Endothelial cell of umbilical vein (primary cell): Measurements from ENCODE around the gene KCNIP3. TPM values are rescaled to one million over a fixed set of nuclear protein-coding genes. Genes with fewer than 3 reads are reported as not detected.

Experiments used
- BruUV-seq: library from RNA; stranded (reverse); fragments of 400-500 nt; replicated peaks from 2 replicates; lab custom pipeline; 2021; lab: Mats Ljungman, UMichigan
- CTCF ChIA-PET: fragments of 300-600, 350-600 bp; sonication (Branson Sonifier 250); formaldehyde crosslinking; loops from one replicate; lab custom pipeline; 2021; ENCODE audit warnings: antibody characterized with exemption, inconsistent platforms; lab: Charles Lee
- POLR2A ChIA-PET: fragments of 300-600, 350-600 bp; sonication (Branson Sonifier 250); formaldehyde crosslinking; loops from one replicate; lab custom pipeline; 2021; ENCODE audit warnings: antibody characterized with exemption, inconsistent platforms; lab: Charles Lee
- DNase-seq: peaks from one replicate; pipeline ENCODE4 v3.0.0-alpha.2; 2011; ENCODE audit warnings: low read depth, low spot score
- FAIRE-seq: peaks from 2 replicates; lab custom pipeline; 2011; peaks lifted over from hg19 to GRCh38; lab: Jason Lieb, UNC
- H2AFZ ChIP-seq: 2 replicates; pipeline ENCODE4 v1.6.0; 2012; ENCODE audit warnings: low read depth, low read length, control low read depth, inconsistent platforms
- H3K27ac ChIP-seq: 2 replicates; pipeline ENCODE4 v1.5.1; 2011; ENCODE audit warnings: low read depth, mild to moderate bottlenecking, control low read depth, low read length, moderate library complexity; ENCODE audit not compliant: insufficient read depth
- H3K27me3 ChIP-seq, 2 experiments: 2 replicates each; pipeline versions ENCODE4 v1.6.0 to v1.6.1; 2011; ENCODE audit warnings: low read length in 2 of 2, mixed read lengths in 1 of 2; ENCODE audit not compliant: control insufficient read depth in 2 of 2, insufficient read depth in 2 of 2
- H3K36me3 ChIP-seq, 2 experiments: 2 replicates in 1 of 2; 3 replicates in 1 of 2; pipeline ENCODE4 v1.5.1; 2011; ENCODE audit warnings: low read length in 2 of 2, mild to moderate bottlenecking in 1 of 2, moderate library complexity in 1 of 2; ENCODE audit not compliant: control insufficient read depth in 2 of 2, insufficient read depth in 2 of 2; ENCODE audit errors: extremely low read depth in 1 of 2
- H3K4me1 ChIP-seq: 3 replicates; pipeline ENCODE4 v1.5.1; 2011; ENCODE audit warnings: mild to moderate bottlenecking, low read length; ENCODE audit not compliant: control insufficient read depth, insufficient read depth; ENCODE audit errors: extremely low read depth
- H3K4me2 ChIP-seq: 2 replicates; pipeline ENCODE4 v1.6.1; 2011; ENCODE audit warnings: low read length, control low read depth, mixed read lengths; ENCODE audit not compliant: insufficient read depth
- H3K4me3 ChIP-seq, 3 experiments: fragments of 200-600 bp in 1 of 3; sonication (generic), shearing (Covaris generic) in 1 of 3; replicated peaks in 1 of 3; 2 replicates each; pipeline ENCODE4 v1.5.1; 2011 to 2016; ENCODE audit warnings: control low read depth in 3 of 3, low read length in 3 of 3, mild to moderate bottlenecking in 2 of 3, inconsistent platforms in 1 of 3, low read depth in 1 of 3, moderate library complexity in 1 of 3; ENCODE audit not compliant: insufficient read depth in 1 of 3
- H3K79me2 ChIP-seq: 2 replicates; pipeline ENCODE4 v1.6.0; 2012; ENCODE audit warnings: low read length, inconsistent platforms; ENCODE audit not compliant: control insufficient read depth, insufficient read depth
- H3K9ac ChIP-seq: replicated peaks from 2 replicates; pipeline ENCODE3; 2011; ENCODE audit warnings: low read length, control low read depth; ENCODE audit not compliant: insufficient read depth; ENCODE audit errors: extremely low read depth
- H3K9me1 ChIP-seq: replicated peaks from 3 replicates; pipeline ENCODE4 v1.6.0; 2011; ENCODE audit warnings: mild to moderate bottlenecking, low read length; ENCODE audit not compliant: control insufficient read depth, insufficient read depth; ENCODE audit errors: extremely low read depth
- H3K9me3 ChIP-seq: replicated peaks from 2 replicates; pipeline ENCODE4 v1.5.1; 2012; ENCODE audit warnings: low read length, inconsistent platforms; ENCODE audit not compliant: control insufficient read depth, insufficient read depth
- H4K20me1 ChIP-seq: replicated peaks from 2 replicates; pipeline ENCODE3; 2011; ENCODE audit warnings: mild to moderate bottlenecking, low read length; ENCODE audit not compliant: control insufficient read depth, insufficient read depth; ENCODE audit errors: extremely low read depth
- EZH2 ChIP-seq: IDR thresholded peaks from 2 replicates; pipeline ENCODE4 v1.6.1; 2012; ENCODE audit warnings: borderline replicate concordance, low read depth, mild to moderate bottlenecking, moderate library complexity, low read length, inconsistent platforms; ENCODE audit not compliant: severe bottlenecking
- FOS ChIP-seq: IDR thresholded peaks from 2 replicates; pipeline ENCODE4 v1.6.1; 2011; ENCODE audit warnings: mild to moderate bottlenecking, low read length, moderate library complexity, borderline replicate concordance; ENCODE audit not compliant: insufficient read depth
- GATA2 ChIP-seq: IDR thresholded peaks from 2 replicates; pipeline ENCODE4 v1.7.0; 2011; ENCODE audit warnings: low read depth, mild to moderate bottlenecking, moderate library complexity, mixed read lengths, low read length; ENCODE audit not compliant: insufficient read length, insufficient read depth
- JUN ChIP-seq: IDR thresholded peaks from 2 replicates; pipeline ENCODE4 v1.6.1; 2011; ENCODE audit warnings: borderline replicate concordance, low read depth; ENCODE audit not compliant: insufficient read length, insufficient read depth
- POLR2AphosphoS5 ChIP-seq: IDR thresholded peaks from 2 replicates; pipeline ENCODE4 v1.6.1; 2012; ENCODE audit warnings: low read depth, mild to moderate bottlenecking, control low read depth, low read length, moderate library complexity; ENCODE audit not compliant: insufficient read depth
- dilution Hi-C: fragments of 300-500 bp; cut with MboI; formaldehyde crosslinking; loops from one replicate; pipeline ENCODE4 v1.15.0; 2019; ENCODE audit warnings: low sequenced_read_pairs; ENCODE audit not compliant: extremely low pct_ligation_motif_present
- intact Hi-C: fragments of 100-400 bp; cut with micrococcal nuclease; formaldehyde crosslinking; loops from one replicate; pipeline ENCODE4 v1.10.0; 2022
- polyA plus RNA-seq, 4 experiments: library from polyadenylated mRNA; depleted of rRNA in 3 of 4; stranded (reverse) in 3 of 4; unstranded in 1 of 4; fragments of >200 nt; gene quantifications; 2 replicates each; pipeline versions ENCODE4 v1.2.1 to v1.2.3, GENCODE V29; 2011 to 2012; ENCODE audit warnings: missing spikeins in 1 of 4
- total RNA-seq: library from RNA; stranded (reverse); gene quantifications from 2 replicates; pipeline ENCODE4 v1.2.3, GENCODE V29; 2021
- TF ChIP-seq, protein P1 (sequence below), 2 donors: IDR thresholded peaks; 1 replicate in 1 of 2; 2 replicates in 1 of 2; pipeline ENCODE4 v1.5.1; 2011; ENCODE audit warnings: low read length in 2 of 2, mild to moderate bottlenecking in 2 of 2, moderate library complexity in 2 of 2, control low read depth in 1 of 2, inconsistent platforms in 1 of 2, low read depth in 1 of 2; ENCODE audit not compliant: insufficient read depth in 1 of 2; ENCODE audit errors: extremely low read depth in 1 of 2
- TF ChIP-seq, protein P2 (sequence below): IDR thresholded peaks from 2 replicates; pipeline ENCODE4 v1.6.1; 2011; ENCODE audit not compliant: insufficient read depth, insufficient read length

Gene KCNIP3
- total and polyA plus RNA-seq, 2 donors (not counting 3 experiments of a cell fraction or from before 2014, with no cell fraction given): 0.12 to 0.62 TPM

DNA sequence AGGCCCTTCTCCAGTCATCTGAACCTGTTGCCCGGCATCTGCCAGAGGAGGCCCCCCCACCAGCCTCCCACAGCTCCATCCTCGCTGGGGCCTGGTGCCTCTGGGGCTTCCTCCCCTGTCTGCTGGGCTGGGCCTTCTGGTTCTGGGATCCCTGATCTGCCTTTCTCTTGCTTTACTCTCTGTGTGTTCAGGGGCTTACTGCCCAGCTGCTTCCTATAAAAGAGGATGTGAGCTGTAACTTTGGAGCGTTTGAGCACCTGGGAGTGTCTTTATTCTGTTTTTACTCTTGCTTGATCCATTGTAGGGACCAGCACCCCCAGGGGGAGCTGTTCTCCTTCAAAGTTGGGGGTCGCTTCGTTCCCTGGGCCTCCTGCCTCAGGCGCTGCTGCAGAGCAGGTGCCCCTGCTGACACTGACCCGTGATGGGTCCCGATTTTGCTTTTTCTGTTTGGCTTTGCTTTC, 82.3 kb downstream of the KCNIP3 start:
- H3K9me3 ChIP-seq: no peaks in the 10 kb centered on the region
- no peak overlapping the region for H3K4me3 ChIP-seq
- H3K9me1 ChIP-seq: no peaks in the 10 kb centered on the region
- no peaks in the 10 kb centered on the region for H3K79me2 ChIP-seq
- no TSS peak for BruUV-seq
- ChIA-PET CTCF (interaction anchor here (0.6 to 4.8 kb wide), 4 partner anchors 9 to 348 kb away, joined by 3 to 28 read pairs (median 3); partner anchors contain the start of gene FAHD2A), POLR2A (no interaction called here)
- no peak overlapping the region for H2AFZ ChIP-seq
- H3K27ac ChIP-seq: no peak overlapping the region
- H3K27me3 ChIP-seq: no peaks in the 10 kb centered on the region
- no peaks in the 10 kb centered on the region for H4K20me1 ChIP-seq
- FAIRE-seq (no peak), DNase-seq (no peak)
- no peak for TF ChIP-seq JUN
- TF ChIP-seq EZH2: no peak
- no peak for TF ChIP-seq POLR2AphosphoS5
- TF ChIP-seq GATA2: no peak
- TF ChIP-seq, protein P1, sequence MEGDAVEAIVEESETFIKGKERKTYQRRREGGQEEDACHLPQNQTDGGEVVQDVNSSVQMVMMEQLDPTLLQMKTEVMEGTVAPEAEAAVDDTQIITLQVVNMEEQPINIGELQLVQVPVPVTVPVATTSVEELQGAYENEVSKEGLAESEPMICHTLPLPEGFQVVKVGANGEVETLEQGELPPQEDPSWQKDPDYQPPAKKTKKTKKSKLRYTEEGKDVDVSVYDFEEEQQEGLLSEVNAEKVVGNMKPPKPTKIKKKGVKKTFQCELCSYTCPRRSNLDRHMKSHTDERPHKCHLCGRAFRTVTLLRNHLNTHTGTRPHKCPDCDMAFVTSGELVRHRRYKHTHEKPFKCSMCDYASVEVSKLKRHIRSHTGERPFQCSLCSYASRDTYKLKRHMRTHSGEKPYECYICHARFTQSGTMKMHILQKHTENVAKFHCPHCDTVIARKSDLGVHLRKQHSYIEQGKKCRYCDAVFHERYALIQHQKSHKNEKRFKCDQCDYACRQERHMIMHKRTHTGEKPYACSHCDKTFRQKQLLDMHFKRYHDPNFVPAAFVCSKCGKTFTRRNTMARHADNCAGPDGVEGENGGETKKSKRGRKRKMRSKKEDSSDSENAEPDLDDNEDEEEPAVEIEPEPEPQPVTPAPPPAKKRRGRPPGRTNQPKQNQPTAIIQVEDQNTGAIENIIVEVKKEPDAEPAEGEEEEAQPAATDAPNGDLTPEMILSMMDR (IDR thresholded peaks at IDR 0.05; ENCODE audit: extremely low read depth in 1 of 2, insufficient read depth in 1 of 2, low read depth in 1 of 2, low read length in 2 of 2): peak; percentile 17 to 24
- TF ChIP-seq, protein P2, sequence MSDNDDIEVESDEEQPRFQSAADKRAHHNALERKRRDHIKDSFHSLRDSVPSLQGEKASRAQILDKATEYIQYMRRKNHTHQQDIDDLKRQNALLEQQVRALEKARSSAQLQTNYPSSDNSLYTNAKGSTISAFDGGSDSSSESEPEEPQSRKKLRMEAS: no peak
- TF ChIP-seq FOS: no peak
- intact Hi-C loops (no loop called here), dilution Hi-C loops (no loop called here)
- H3K4me1 ChIP-seq: no peaks in the 10 kb centered on the region
- no peak overlapping the region for H3K4me2 ChIP-seq
- H3K9ac ChIP-seq: no peak overlapping the region
- no peaks in the 10 kb centered on the region for H3K36me3 ChIP-seq
